ENCODE results near the gene ME2. TPM values are rescaled to one million over a fixed set of nuclear protein-coding genes. Genes with fewer than 3 reads are reported as not detected.
A peak's percentile ranks its signal among the peaks of the same experiment; 100 is the strongest.

The ME2 gene
- total and polyA plus RNA-seq, 2 donors (not counting 3 experiments of a cell fraction or from before 2014, with no cell fraction given), result 28.6 to 42.4 TPM

- ChIA-PET POLR2A (interaction anchor here (0.6 kb wide), 1 partner anchor 351 kb away, joined by 3 read pairs; no protein-coding TSS in a partner anchor), CTCF (interaction anchor here (0.7 to 1.5 kb wide), 4 partner anchors 8 to 66 kb away, joined by 3 to 5 read pairs (median 4); partner anchors contain the start of gene ME2)
- Histone ChIP-seq H3K4me1 (ENCODE audit: control insufficient read depth, extremely low read depth, insufficient read depth, low read length) (no peaks in the 10 kb centered on the region), H3K36me3 (ENCODE audit: control insufficient read depth in 2 of 2, extremely low read depth in 1 of 2, insufficient read depth in 2 of 2, low read length in 2 of 2) (peaks cover 0 to 5% of the 10 kb centered on the region in 2 experiments), H3K9ac (replicated peaks; ENCODE audit: extremely low read depth, insufficient read depth, low read length) (no peak overlapping the region), H3K4me2 (ENCODE audit: insufficient read depth, low read length) (no peak overlapping the region), H3K27ac (ENCODE audit: insufficient read depth, low read depth, low read length) (no peak overlapping the region), H3K79me2 (ENCODE audit: control insufficient read depth, insufficient read depth, low read length) (peaks cover 42% of the 10 kb centered on the region), H3K27me3 (ENCODE audit: control insufficient read depth in 2 of 2, insufficient read depth in 2 of 2, low read length in 2 of 2) (no peaks in the 10 kb centered on the region), H3K9me3 (replicated peaks; ENCODE audit: control insufficient read depth, insufficient read depth, low read length) (no peaks in the 10 kb centered on the region), H3K4me3 (replicated peaks in 1 of 3; ENCODE audit: insufficient read depth in 1 of 3, low read depth in 1 of 3, low read length in 3 of 3) (no peak overlapping the region), H4K20me1 (replicated peaks; ENCODE audit: control insufficient read depth, extremely low read depth, insufficient read depth, low read length) (peaks cover under 1% of the 10 kb centered on the region), H3K9me1 (replicated peaks; ENCODE audit: control insufficient read depth, extremely low read depth, insufficient read depth, low read length) (no peaks in the 10 kb centered on the region), H2AFZ (ENCODE audit: low read depth, low read length) (no peak overlapping the region)
- TF ChIP-seq MYC (IDR thresholded peaks at IDR 0.05; ENCODE audit: low read depth, low read length) (no peak), POLR2A (IDR thresholded peaks at IDR 0.05; ENCODE audit: low read depth, low read length) (no peak)
- intact Hi-C loops (cut with micrococcal nuclease), result no loop called here
- no TSS peak for BruUV-seq (replicated peaks)
- no peak for DNase-seq (ENCODE audit: low read depth, low spot score)
- dilution Hi-C loops (cut with MboI; ENCODE audit: extremely low pct_ligation_motif_present, low sequenced_read_pairs), result no loop called here
- FAIRE-seq, result no peak
Measured at GRCh38 chr18:50886929-50887328, 8.0 kb downstream of the ME2 start.

GRCh38 chr18:50895350-50896045 lies 16.6 kb downstream of the ME2 start:
- no peaks in the 10 kb centered on the region for H3K9me1 ChIP-seq (replicated peaks; ENCODE audit: control insufficient read depth, extremely low read depth, insufficient read depth, low read length)
- FAIRE-seq, result peak; percentile 38
- H3K27me3 ChIP-seq (ENCODE audit: control insufficient read depth in 2 of 2, insufficient read depth in 2 of 2, low read length in 2 of 2), result no peaks in the 10 kb centered on the region
- no peak overlapping the region for H3K27ac ChIP-seq (ENCODE audit: insufficient read depth, low read depth, low read length)
- H3K4me1 ChIP-seq (ENCODE audit: control insufficient read depth, extremely low read depth, insufficient read depth, low read length), result no peaks in the 10 kb centered on the region
- H2AFZ ChIP-seq (ENCODE audit: low read depth, low read length), result no peak overlapping the region
- H3K4me3 ChIP-seq (replicated peaks in 1 of 3; ENCODE audit: insufficient read depth in 1 of 3, low read depth in 1 of 3, low read length in 3 of 3), result no peak overlapping the region
- H3K79me2 ChIP-seq (ENCODE audit: control insufficient read depth, insufficient read depth, low read length), result peaks cover 11% of the 10 kb centered on the region
- POLR2A ChIA-PET, result interaction anchor here (1.1 kb wide), 1 partner anchor 72 kb away, joined by 7 read pairs; the partner anchor contains the start of gene ELAC1
- DNase-seq (ENCODE audit: low read depth, low spot score), result no peak
- peaks cover 3% of the 10 kb centered on the region for H4K20me1 ChIP-seq (replicated peaks; ENCODE audit: control insufficient read depth, extremely low read depth, insufficient read depth, low read length)
- no peak for TF ChIP-seq MYC (IDR thresholded peaks at IDR 0.05; ENCODE audit: low read depth, low read length)
- no peak for TF ChIP-seq POLR2AphosphoS5 (IDR thresholded peaks at IDR 0.05; ENCODE audit: insufficient read depth, low read depth, low read length)
- no peak for TF ChIP-seq EZH2 (IDR thresholded peaks at IDR 0.05; ENCODE audit: borderline replicate concordance, low read depth, low read length, severe bottlenecking)
- no peak for TF ChIP-seq JUN (IDR thresholded peaks at IDR 0.05; ENCODE audit: borderline replicate concordance, insufficient read depth, insufficient read length, low read depth)
- TF ChIP-seq GATA2 (IDR thresholded peaks at IDR 0.05; ENCODE audit: insufficient read depth, insufficient read length, low read depth, low read length), result no peak
- no peak for TF ChIP-seq CTCF (IDR thresholded peaks at IDR 0.05; ENCODE audit: extremely low read depth in 1 of 2, insufficient read depth in 1 of 2, low read depth in 1 of 2, low read length in 2 of 2)
- TF ChIP-seq POLR2A (IDR thresholded peaks at IDR 0.05; ENCODE audit: low read depth, low read length), result no peak
- TF ChIP-seq FOS (IDR thresholded peaks at IDR 0.05; ENCODE audit: borderline replicate concordance, insufficient read depth, low read length), result no peak
- no peak overlapping the region for H3K9ac ChIP-seq (replicated peaks; ENCODE audit: extremely low read depth, insufficient read depth, low read length)
- CTCF ChIA-PET, result interaction anchor here (1.1 to 1.6 kb wide), 3 partner anchors 10 to 135 kb away, joined by 3 read pairs; partner anchors contain the start of genes ME2 and SMAD4
- H3K36me3 ChIP-seq (ENCODE audit: control insufficient read depth in 2 of 2, extremely low read depth in 1 of 2, insufficient read depth in 2 of 2, low read length in 2 of 2), result no peaks in the 10 kb centered on the region
- no peak overlapping the region for H3K4me2 ChIP-seq (ENCODE audit: insufficient read depth, low read length)
- H3K9me3 ChIP-seq (replicated peaks; ENCODE audit: control insufficient read depth, insufficient read depth, low read length), result no peaks in the 10 kb centered on the region
- no TSS peak for BruUV-seq (replicated peaks)
- dilution Hi-C loops (cut with MboI; ENCODE audit: extremely low pct_ligation_motif_present, low sequenced_read_pairs), result no loop called here
- intact Hi-C loops (cut with micrococcal nuclease), result no loop called here

Measured in endothelial cell of umbilical vein (primary cell).